Measurements from ENCODE around the gene CNR2.
A peak's percentile ranks its signal among the peaks of the same experiment; 100 is the strongest.
"Not testable (repeated sequence)": the region's sequence is repeated elsewhere in the genome, so short reads cannot be mapped to it uniquely, and the experiment has no call there.

Gene CNR2

GRCh38 chr1:23853124-23853523, 60.0 kb downstream of the CNR2 start:
- DNase-seq; in situ Hi-C loops (cut with HindIII; ENCODE audit: low pct_ligation_motif_present, low pct_unique_long_range_greater_than_20kb, low sequenced_read_pairs): not testable (repeated sequence)

GRCh38 chr1:23851406-23851805, 61.8 kb downstream of the CNR2 start:
- DNase-seq; in situ Hi-C loops (cut with HindIII; ENCODE audit: low pct_ligation_motif_present, low pct_unique_long_range_greater_than_20kb, low sequenced_read_pairs): not testable (repeated sequence)

- in situ Hi-C loops (cut with HindIII; ENCODE audit: low pct_ligation_motif_present, low pct_unique_long_range_greater_than_20kb, low sequenced_read_pairs) = no loop called here
- DNase-seq = no peak
Measured at GRCh38 chr1:23848673-23849616, 64.2 kb downstream of the CNR2 start.

GRCh38 chr1:23847482-23848095, 65.6 kb downstream of the CNR2 start:
- in situ Hi-C loops (cut with HindIII; ENCODE audit: low pct_ligation_motif_present, low pct_unique_long_range_greater_than_20kb, low sequenced_read_pairs) = not testable (repeated sequence)

GRCh38 chr1:23845163-23845562, 68.0 kb downstream of the CNR2 start:
- in situ Hi-C loops (cut with HindIII; ENCODE audit: low pct_ligation_motif_present, low pct_unique_long_range_greater_than_20kb, low sequenced_read_pairs) = no loop called here
- DNase-seq = no peak

More at GRCh38 chr1:23847482-23848095, 65.6 kb downstream of the CNR2 start:
- not testable (repeated sequence) for DNase-seq

GRCh38 chr1:23843644-23844043, 69.5 kb downstream of the CNR2 start:
- in situ Hi-C loops (cut with HindIII; ENCODE audit: low pct_ligation_motif_present, low pct_unique_long_range_greater_than_20kb, low sequenced_read_pairs) = no loop called here
- no peak for DNase-seq

GRCh38 chr1:23838401-23838866, 74.7 kb downstream of the CNR2 start:
- DNase-seq = peak; percentile 47
- in situ Hi-C loops (cut with HindIII; ENCODE audit: low pct_ligation_motif_present, low pct_unique_long_range_greater_than_20kb, low sequenced_read_pairs) = no loop called here

GRCh38 chr1:23837908-23838307, 75.3 kb downstream of the CNR2 start:
- in situ Hi-C loops (cut with HindIII; ENCODE audit: low pct_ligation_motif_present, low pct_unique_long_range_greater_than_20kb, low sequenced_read_pairs) = no loop called here
- DNase-seq = no peak

GRCh38 chr1:23836037-23836436, 77.1 kb downstream of the CNR2 start:
- in situ Hi-C loops (cut with HindIII; ENCODE audit: low pct_ligation_motif_present, low pct_unique_long_range_greater_than_20kb, low sequenced_read_pairs) = no loop called here
- no peak for DNase-seq

GRCh38 chr1:23834156-23834555, 79.0 kb downstream of the CNR2 start:
- in situ Hi-C loops (cut with HindIII; ENCODE audit: low pct_ligation_motif_present, low pct_unique_long_range_greater_than_20kb, low sequenced_read_pairs); DNase-seq: not testable (repeated sequence)

- in situ Hi-C loops (cut with HindIII; ENCODE audit: low pct_ligation_motif_present, low pct_unique_long_range_greater_than_20kb, low sequenced_read_pairs) = no loop called here
- no peak for DNase-seq
Measured at GRCh38 chr1:23827717-23828116, 85.4 kb downstream of the CNR2 start.

- in situ Hi-C loops (cut with HindIII; ENCODE audit: low pct_ligation_motif_present, low pct_unique_long_range_greater_than_20kb, low sequenced_read_pairs); DNase-seq: not testable (repeated sequence)
Measured at GRCh38 chr1:23826590-23826989, 86.6 kb downstream of the CNR2 start.

- DNase-seq = no peak
- in situ Hi-C loops (cut with HindIII; ENCODE audit: low pct_ligation_motif_present, low pct_unique_long_range_greater_than_20kb, low sequenced_read_pairs) = no loop called here
Measured at GRCh38 chr1:23825762-23826522, 87.2 kb downstream of the CNR2 start.

- in situ Hi-C loops (cut with HindIII; ENCODE audit: low pct_ligation_motif_present, low pct_unique_long_range_greater_than_20kb, low sequenced_read_pairs) = no loop called here
- DNase-seq = peak; percentile 88
Measured at GRCh38 chr1:23825076-23825761, 87.9 kb downstream of the CNR2 start, which contains the start of gene HMGCL. HMGCL (minus strand) TSS chr1:23825429; CDS start chr1:23825415, 14 bp downstream.

- DNase-seq = no peak
- in situ Hi-C loops (cut with HindIII; ENCODE audit: low pct_ligation_motif_present, low pct_unique_long_range_greater_than_20kb, low sequenced_read_pairs) = no loop called here
Measured at GRCh38 chr1:23824711-23825075, 88.5 kb downstream of the CNR2 start.

- in situ Hi-C loops (cut with HindIII; ENCODE audit: low pct_ligation_motif_present, low pct_unique_long_range_greater_than_20kb, low sequenced_read_pairs) = no loop called here
- DNase-seq = no peak
Measured at GRCh38 chr1:23823767-23824166, 89.4 kb downstream of the CNR2 start.

Measured in ACHN (cell line).